Measurements from ENCODE around the gene DHX38. TPM values are rescaled to one million over a fixed set of nuclear protein-coding genes. Genes with fewer than 3 reads are reported as not detected.
A peak's percentile ranks its signal among the peaks of the same experiment; 100 is the strongest.
"Not testable (repeated sequence)": the region's sequence is repeated elsewhere in the genome, so short reads cannot be mapped to it uniquely, and the experiment has no call there.

Gene DHX38
- 89.8 and 99.4 TPM in 2 replicates for total RNA-seq

- peak; percentile 92 for DNase-seq (ENCODE audit: low spot score)
- intact Hi-C loops (cut with micrococcal nuclease) = loop anchor here (1.0 to 5.0 kb wide), 8 partner anchors 85 to 1291 kb away; partner anchors contain the start of genes DHODH, IST1, PHLPP2 and VAC14
- H3K9me3 Mint-ChIP-seq = no peaks in the 10 kb centered on the region
- H3K36me3 Mint-ChIP-seq (ENCODE audit: low read depth) = peaks cover 44% of the 10 kb centered on the region
- H3K4me3 Mint-ChIP-seq = peak within 1 kb of the TSS; percentile 99
- H3K4me1 Mint-ChIP-seq (ENCODE audit: low read depth) = peaks cover 64% of the 10 kb centered on the region
- no peaks in the 10 kb centered on the region for H3K27me3 Mint-ChIP-seq (ENCODE audit: insufficient read depth)
- peak within 1 kb of the TSS; percentile 99 for H3K27ac Mint-ChIP-seq
Observed at GRCh38 chr16:72093448-72094265, at the start of gene DHX38, which contains the start of gene TXNL4B. Gene DHX38 (plus strand): TSS chr16:72093847. CDS start chr16:72096158, 2,311 bp downstream. Gene TXNL4B (minus strand): TSS chr16:72093620. CDS start chr16:72090749, 2,871 bp downstream.

GRCh38 chr16:72044296-72044695 lies 49.4 kb upstream of the DHX38 start:
- H3K4me1 Mint-ChIP-seq (ENCODE audit: low read depth) = no peaks in the 10 kb centered on the region
- H3K27ac Mint-ChIP-seq = no peak overlapping the region
- no peak overlapping the region for H3K4me3 Mint-ChIP-seq
- no peak for DNase-seq (ENCODE audit: low spot score)
- peaks cover 3% of the 10 kb centered on the region for H3K36me3 Mint-ChIP-seq (ENCODE audit: low read depth)
- no peaks in the 10 kb centered on the region for H3K27me3 Mint-ChIP-seq (ENCODE audit: insufficient read depth)
- H3K9me3 Mint-ChIP-seq = peaks cover 6% of the 10 kb centered on the region
- intact Hi-C loops (cut with micrococcal nuclease) = no loop called here

GRCh38 chr16:72044825-72045359 lies 48.8 kb upstream of the DHX38 start:
- H3K4me1 Mint-ChIP-seq (ENCODE audit: low read depth) = no peaks in the 10 kb centered on the region
- DNase-seq (ENCODE audit: low spot score) = no peak
- H3K4me3 Mint-ChIP-seq = no peak overlapping the region
- no peak overlapping the region for H3K27ac Mint-ChIP-seq
- H3K9me3 Mint-ChIP-seq = peaks cover 9% of the 10 kb centered on the region
- H3K27me3 Mint-ChIP-seq (ENCODE audit: insufficient read depth) = no peaks in the 10 kb centered on the region
- peaks cover 3% of the 10 kb centered on the region for H3K36me3 Mint-ChIP-seq (ENCODE audit: low read depth)
- intact Hi-C loops (cut with micrococcal nuclease) = no loop called here

- peaks cover 11% of the 10 kb centered on the region for H3K9me3 Mint-ChIP-seq
- H3K4me1 Mint-ChIP-seq (ENCODE audit: low read depth) = no peaks in the 10 kb centered on the region
- no peaks in the 10 kb centered on the region for H3K36me3 Mint-ChIP-seq (ENCODE audit: low read depth)
- DNase-seq (ENCODE audit: low spot score) = no peak
- H3K4me3 Mint-ChIP-seq = no peak overlapping the region
- intact Hi-C loops (cut with micrococcal nuclease) = no loop called here
- no peaks in the 10 kb centered on the region for H3K27me3 Mint-ChIP-seq (ENCODE audit: insufficient read depth)
- H3K27ac Mint-ChIP-seq = no peak overlapping the region
Observed at GRCh38 chr16:72049110-72049509, 44.5 kb upstream of the DHX38 start.

GRCh38 chr16:72050769-72051464 lies 42.7 kb upstream of the DHX38 start:
- intact Hi-C loops (cut with micrococcal nuclease) = no loop called here
- Mint-ChIP-seq H3K4me3 (no peak overlapping the region), H3K27me3 (ENCODE audit: insufficient read depth) (no peaks in the 10 kb centered on the region), H3K36me3 (ENCODE audit: low read depth) (no peaks in the 10 kb centered on the region), H3K4me1 (ENCODE audit: low read depth) (no peaks in the 10 kb centered on the region), H3K9me3 (peaks cover 11% of the 10 kb centered on the region), H3K27ac (no peak overlapping the region)
- DNase-seq (ENCODE audit: low spot score) = no peak

GRCh38 chr16:72051818-72052217 lies 41.8 kb upstream of the DHX38 start:
- no peak overlapping the region for H3K4me3 Mint-ChIP-seq
- H3K27me3 Mint-ChIP-seq (ENCODE audit: insufficient read depth) = no peaks in the 10 kb centered on the region
- no peaks in the 10 kb centered on the region for H3K36me3 Mint-ChIP-seq (ENCODE audit: low read depth)
- intact Hi-C loops (cut with micrococcal nuclease) = no loop called here
- no peak overlapping the region for H3K27ac Mint-ChIP-seq
- H3K9me3 Mint-ChIP-seq = peaks cover 11% of the 10 kb centered on the region
- no peak for DNase-seq (ENCODE audit: low spot score)
- H3K4me1 Mint-ChIP-seq (ENCODE audit: low read depth) = no peaks in the 10 kb centered on the region

- H3K9me3 Mint-ChIP-seq; H3K36me3 Mint-ChIP-seq (ENCODE audit: low read depth); DNase-seq (ENCODE audit: low spot score); H3K4me3 Mint-ChIP-seq; H3K4me1 Mint-ChIP-seq (ENCODE audit: low read depth); H3K27me3 Mint-ChIP-seq (ENCODE audit: insufficient read depth); H3K27ac Mint-ChIP-seq: not testable (repeated sequence)
- intact Hi-C loops (cut with micrococcal nuclease) = loop anchor here (1.0 kb wide), 1 partner anchor 10 kb away; no protein-coding TSS in a partner anchor
Observed at GRCh38 chr16:72054254-72054847, 39.3 kb upstream of the DHX38 start, which contains the start of gene HP. Gene HP (plus strand): TSS chr16:72054505. CDS start chr16:72054653, 148 bp downstream.

- Mint-ChIP-seq H3K4me1 (ENCODE audit: low read depth) (no peaks in the 10 kb centered on the region), H3K27me3 (ENCODE audit: insufficient read depth) (no peaks in the 10 kb centered on the region), H3K9me3 (no peaks in the 10 kb centered on the region), H3K36me3 (ENCODE audit: low read depth) (no peaks in the 10 kb centered on the region), H3K4me3 (no peak overlapping the region), H3K27ac (no peak overlapping the region)
- DNase-seq (ENCODE audit: low spot score) = no peak
- intact Hi-C loops (cut with micrococcal nuclease) = no loop called here
Observed at GRCh38 chr16:72055911-72056310, 37.7 kb upstream of the DHX38 start.

- H3K4me1 Mint-ChIP-seq (ENCODE audit: low read depth); intact Hi-C loops (cut with micrococcal nuclease); H3K27me3 Mint-ChIP-seq (ENCODE audit: insufficient read depth): not testable (repeated sequence)
Observed at GRCh38 chr16:72057313-72057712, 36.3 kb upstream of the DHX38 start.

GRCh38 chr16:72059060-72059459 lies 34.6 kb upstream of the DHX38 start:
- intact Hi-C loops (cut with micrococcal nuclease); H3K36me3 Mint-ChIP-seq (ENCODE audit: low read depth); H3K27ac Mint-ChIP-seq; H3K9me3 Mint-ChIP-seq; H3K27me3 Mint-ChIP-seq (ENCODE audit: insufficient read depth); DNase-seq (ENCODE audit: low spot score); H3K4me3 Mint-ChIP-seq; H3K4me1 Mint-ChIP-seq (ENCODE audit: low read depth): not testable (repeated sequence)

More at GRCh38 chr16:72057313-72057712, 36.3 kb upstream of the DHX38 start:
- H3K4me3 Mint-ChIP-seq; H3K36me3 Mint-ChIP-seq (ENCODE audit: low read depth); H3K9me3 Mint-ChIP-seq; DNase-seq (ENCODE audit: low spot score); H3K27ac Mint-ChIP-seq: not testable (repeated sequence)

- Mint-ChIP-seq H3K27me3 (ENCODE audit: insufficient read depth) (no peaks in the 10 kb centered on the region), H3K36me3 (ENCODE audit: low read depth) (no peaks in the 10 kb centered on the region), H3K4me3 (no peak overlapping the region), H3K4me1 (ENCODE audit: low read depth) (no peaks in the 10 kb centered on the region), H3K27ac (no peak overlapping the region), H3K9me3 (no peaks in the 10 kb centered on the region)
- no peak for DNase-seq (ENCODE audit: low spot score)
- intact Hi-C loops (cut with micrococcal nuclease) = no loop called here
Observed at GRCh38 chr16:72060405-72060804, 33.2 kb upstream of the DHX38 start.

GRCh38 chr16:72061564-72061963 lies 32.1 kb upstream of the DHX38 start:
- Mint-ChIP-seq H3K9me3 (no peaks in the 10 kb centered on the region), H3K4me3 (no peak overlapping the region), H3K27me3 (ENCODE audit: insufficient read depth) (peaks cover 3% of the 10 kb centered on the region), H3K4me1 (ENCODE audit: low read depth) (no peaks in the 10 kb centered on the region), H3K27ac (no peak overlapping the region), H3K36me3 (ENCODE audit: low read depth) (no peaks in the 10 kb centered on the region)
- intact Hi-C loops (cut with micrococcal nuclease) = no loop called here
- DNase-seq (ENCODE audit: low spot score) = no peak

Measured in activated T-helper 1 cell treated with anti-CD3 and anti-CD28 coated beads, Interleukin-12 subunit alpha, Interleukin-12 subunit beta, Interleukin-2, Interleukin-4 antibody, amounts not matched to agents 30 ng/mL and 10 ng/mL and 1 ng/mL, durations not matched to agents 14 hours and 24 hours and 36 hours (primary cell).